ENCODE results near the gene SYNCRIP.
"Not testable (repeated sequence)": the region's sequence is repeated elsewhere in the genome, so short reads cannot be mapped to it uniquely, and the experiment has no call there.

Gene SYNCRIP

GRCh38 chr6:85580118-85580877 is 62.4 kb downstream of the SYNCRIP start:
- DNase-seq: no peak
- Histone ChIP-seq H3K9me3 (ENCODE audit: control insufficient read depth, low read length) (no peaks in the 10 kb centered on the region), H3K36me3 (ENCODE audit: control insufficient read depth, insufficient read depth, low read length) (peaks cover 8% of the 10 kb centered on the region), H3K27me3 (replicated peaks; ENCODE audit: control insufficient read depth, insufficient read depth, low read length, poor library complexity, severe bottlenecking) (no peaks in the 10 kb centered on the region), H3K4me3 (ENCODE audit: insufficient read depth, low read depth, low read length, poor library complexity, severe bottlenecking) (no peak overlapping the region), H3K4me1 (ENCODE audit: control insufficient read depth, insufficient read depth, low read length, poor library complexity, severe bottlenecking) (no peaks in the 10 kb centered on the region), H3K27ac (ENCODE audit: insufficient read depth, low read length, poor library complexity, severe bottlenecking) (no peak overlapping the region)

DNA sequence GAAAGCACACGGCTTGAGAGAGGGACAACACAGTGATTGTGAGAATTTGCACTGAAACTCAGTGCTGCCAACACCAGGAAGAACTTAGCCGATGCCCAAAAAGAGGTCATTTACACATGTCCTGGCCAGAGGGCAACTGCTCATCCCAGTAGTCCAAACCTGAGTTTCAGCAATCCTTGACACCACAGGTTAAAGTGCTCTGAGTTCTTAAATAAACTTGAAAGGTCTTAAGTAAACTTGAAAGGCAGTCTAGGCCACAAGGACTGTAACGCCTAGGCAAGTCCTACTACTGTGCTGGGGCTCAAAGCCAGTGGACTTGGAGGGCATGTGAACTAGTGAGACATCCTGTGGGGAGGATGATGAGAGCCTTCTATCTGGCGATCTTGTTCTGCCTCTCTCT is 63.1 kb downstream of the SYNCRIP start:
- no peaks in the 10 kb centered on the region for H3K27me3 ChIP-seq (replicated peaks; ENCODE audit: control insufficient read depth, insufficient read depth, low read length, poor library complexity, severe bottlenecking)
- peaks cover 8% of the 10 kb centered on the region for H3K36me3 ChIP-seq (ENCODE audit: control insufficient read depth, insufficient read depth, low read length)
- DNase-seq: no peak
- H3K9me3 ChIP-seq (ENCODE audit: control insufficient read depth, low read length): no peaks in the 10 kb centered on the region
- H3K4me1 ChIP-seq (ENCODE audit: control insufficient read depth, insufficient read depth, low read length, poor library complexity, severe bottlenecking): no peaks in the 10 kb centered on the region
- H3K4me3 ChIP-seq (ENCODE audit: insufficient read depth, low read depth, low read length, poor library complexity, severe bottlenecking): no peak overlapping the region
- H3K27ac ChIP-seq (ENCODE audit: insufficient read depth, low read length, poor library complexity, severe bottlenecking): no peak overlapping the region

- H3K27me3 ChIP-seq (replicated peaks; ENCODE audit: control insufficient read depth, insufficient read depth, low read length, poor library complexity, severe bottlenecking): no peaks in the 10 kb centered on the region
- H3K9me3 ChIP-seq (ENCODE audit: control insufficient read depth, low read length): no peaks in the 10 kb centered on the region
- peaks cover 10% of the 10 kb centered on the region for H3K36me3 ChIP-seq (ENCODE audit: control insufficient read depth, insufficient read depth, low read length)
- DNase-seq: no peak
- H3K4me1 ChIP-seq (ENCODE audit: control insufficient read depth, insufficient read depth, low read length, poor library complexity, severe bottlenecking): no peaks in the 10 kb centered on the region
- H3K27ac ChIP-seq (ENCODE audit: insufficient read depth, low read length, poor library complexity, severe bottlenecking): no peak overlapping the region
- no peak overlapping the region for H3K4me3 ChIP-seq (ENCODE audit: insufficient read depth, low read depth, low read length, poor library complexity, severe bottlenecking)
These were observed 66.2 kb downstream of the SYNCRIP start for GRCh38 chr6:85576476-85576875.

DNA sequence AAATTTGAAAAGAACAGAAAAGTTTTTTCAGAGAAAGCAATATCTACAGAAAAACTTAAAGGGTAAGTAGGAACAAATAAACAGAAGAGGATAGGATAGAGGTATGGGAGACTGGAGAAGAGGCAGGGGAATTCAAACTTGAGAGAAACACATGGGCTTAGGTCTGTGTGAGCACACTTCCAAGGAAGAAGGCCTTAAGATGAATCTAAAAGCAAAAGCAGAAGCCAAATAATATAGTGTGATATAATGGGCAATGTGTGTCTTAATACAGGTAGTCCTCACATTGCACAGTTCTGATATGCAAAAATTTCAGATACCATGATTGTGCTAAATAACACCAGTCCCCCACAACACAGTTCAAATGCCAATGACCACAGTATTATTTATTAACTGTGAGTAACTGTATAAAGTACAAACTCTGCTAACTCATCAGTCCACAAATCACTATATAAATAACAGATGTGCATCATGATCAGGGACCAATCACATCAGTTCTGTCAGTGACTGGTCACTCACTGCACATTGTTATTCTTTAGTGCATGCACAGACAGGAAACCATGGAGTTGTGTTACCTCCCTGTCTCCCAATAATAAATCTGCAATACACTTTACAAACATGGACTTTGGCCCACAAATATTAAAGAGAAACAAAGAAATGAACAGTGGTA is 67.6 kb downstream of the SYNCRIP start:
- no peak for DNase-seq
- Histone ChIP-seq H3K4me3 (ENCODE audit: insufficient read depth, low read depth, low read length, poor library complexity, severe bottlenecking) (no peak overlapping the region), H3K27ac (ENCODE audit: insufficient read depth, low read length, poor library complexity, severe bottlenecking) (no peak overlapping the region), H3K36me3 (ENCODE audit: control insufficient read depth, insufficient read depth, low read length) (peaks cover 12% of the 10 kb centered on the region), H3K4me1 (ENCODE audit: control insufficient read depth, insufficient read depth, low read length, poor library complexity, severe bottlenecking) (no peaks in the 10 kb centered on the region), H3K9me3 (ENCODE audit: control insufficient read depth, low read length) (no peaks in the 10 kb centered on the region), H3K27me3 (replicated peaks; ENCODE audit: control insufficient read depth, insufficient read depth, low read length, poor library complexity, severe bottlenecking) (no peaks in the 10 kb centered on the region)

DNA sequence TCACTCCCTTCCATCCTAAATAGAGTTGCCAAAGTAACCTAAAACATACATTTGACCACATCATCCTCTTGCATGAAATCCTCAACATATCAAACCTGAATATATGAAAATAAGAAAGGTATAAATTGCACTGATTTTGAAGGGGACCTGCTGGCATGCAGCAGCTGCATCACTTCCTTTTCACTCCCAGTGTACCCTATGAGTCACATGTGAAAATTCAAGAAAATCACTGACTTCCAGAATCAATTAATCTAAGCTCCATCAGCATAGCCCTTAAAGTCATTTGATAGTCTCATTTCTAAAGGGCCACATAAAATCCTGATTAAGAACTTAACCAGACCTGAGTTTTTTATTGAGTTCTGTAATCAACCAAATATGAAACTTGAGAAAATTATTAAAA is 73.4 kb downstream of the SYNCRIP start:
- H3K9me3 ChIP-seq (ENCODE audit: control insufficient read depth, low read length): no peaks in the 10 kb centered on the region
- DNase-seq: no peak
- H3K27ac ChIP-seq (ENCODE audit: insufficient read depth, low read length, poor library complexity, severe bottlenecking): no peak overlapping the region
- no peaks in the 10 kb centered on the region for H3K4me1 ChIP-seq (ENCODE audit: control insufficient read depth, insufficient read depth, low read length, poor library complexity, severe bottlenecking)
- H3K4me3 ChIP-seq (ENCODE audit: insufficient read depth, low read depth, low read length, poor library complexity, severe bottlenecking): no peak overlapping the region
- H3K27me3 ChIP-seq (replicated peaks; ENCODE audit: control insufficient read depth, insufficient read depth, low read length, poor library complexity, severe bottlenecking): no peaks in the 10 kb centered on the region
- H3K36me3 ChIP-seq (ENCODE audit: control insufficient read depth, insufficient read depth, low read length): peaks cover 26% of the 10 kb centered on the region

- DNase-seq: no peak
- no peak overlapping the region for H3K27ac ChIP-seq (ENCODE audit: insufficient read depth, low read length, poor library complexity, severe bottlenecking)
- peaks cover 26% of the 10 kb centered on the region for H3K36me3 ChIP-seq (ENCODE audit: control insufficient read depth, insufficient read depth, low read length)
- no peaks in the 10 kb centered on the region for H3K4me1 ChIP-seq (ENCODE audit: control insufficient read depth, insufficient read depth, low read length, poor library complexity, severe bottlenecking)
- no peaks in the 10 kb centered on the region for H3K27me3 ChIP-seq (replicated peaks; ENCODE audit: control insufficient read depth, insufficient read depth, low read length, poor library complexity, severe bottlenecking)
- no peak overlapping the region for H3K4me3 ChIP-seq (ENCODE audit: insufficient read depth, low read depth, low read length, poor library complexity, severe bottlenecking)
- H3K9me3 ChIP-seq (ENCODE audit: control insufficient read depth, low read length): no peaks in the 10 kb centered on the region
These were observed 74.3 kb downstream of the SYNCRIP start for GRCh38 chr6:85568411-85568810.

DNA sequence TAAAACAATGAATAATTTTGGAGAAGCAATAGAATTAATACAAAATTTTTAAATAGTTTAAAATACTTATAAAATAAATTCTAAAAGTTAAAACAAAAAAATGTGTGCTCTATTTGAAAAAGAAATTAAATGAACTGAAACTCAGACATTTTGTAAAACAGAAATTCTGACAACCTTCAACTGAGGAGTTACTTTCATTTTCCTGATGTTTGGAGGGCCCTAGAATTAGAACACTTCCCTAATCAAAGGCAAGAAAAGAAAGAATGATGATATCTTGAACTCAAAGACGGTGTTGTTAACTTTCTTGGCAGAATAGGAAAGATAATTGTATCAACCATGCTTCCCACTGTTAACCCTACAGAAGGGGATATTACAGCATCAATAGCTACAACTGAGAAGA is 77.0 kb downstream of the SYNCRIP start:
- Histone ChIP-seq H3K36me3 (ENCODE audit: control insufficient read depth, insufficient read depth, low read length) (peaks cover 28% of the 10 kb centered on the region), H3K9me3 (ENCODE audit: control insufficient read depth, low read length) (no peaks in the 10 kb centered on the region), H3K27me3 (replicated peaks; ENCODE audit: control insufficient read depth, insufficient read depth, low read length, poor library complexity, severe bottlenecking) (no peaks in the 10 kb centered on the region), H3K4me3 (ENCODE audit: insufficient read depth, low read depth, low read length, poor library complexity, severe bottlenecking) (no peak overlapping the region), H3K27ac (ENCODE audit: insufficient read depth, low read length, poor library complexity, severe bottlenecking) (no peak overlapping the region), H3K4me1 (ENCODE audit: control insufficient read depth, insufficient read depth, low read length, poor library complexity, severe bottlenecking) (no peaks in the 10 kb centered on the region)
- no peak for DNase-seq

GRCh38 chr6:85564223-85564622 is 78.5 kb downstream of the SYNCRIP start:
- not testable (repeated sequence) for H3K27me3 ChIP-seq (replicated peaks; ENCODE audit: control insufficient read depth, insufficient read depth, low read length, poor library complexity, severe bottlenecking)
- H3K36me3 ChIP-seq (ENCODE audit: control insufficient read depth, insufficient read depth, low read length): peaks cover 26% of the 10 kb centered on the region

More at GRCh38 chr6:85564223-85564622, 78.5 kb downstream of the SYNCRIP start:
- not testable (repeated sequence) for DNase-seq; H3K27ac ChIP-seq (ENCODE audit: insufficient read depth, low read length, poor library complexity, severe bottlenecking); H3K4me1 ChIP-seq (ENCODE audit: control insufficient read depth, insufficient read depth, low read length, poor library complexity, severe bottlenecking); H3K4me3 ChIP-seq (ENCODE audit: insufficient read depth, low read depth, low read length, poor library complexity, severe bottlenecking); H3K9me3 ChIP-seq (ENCODE audit: control insufficient read depth, low read length)
